ENCODE measurements around the gene TEX54. TPM values are rescaled to one million over a fixed set of nuclear protein-coding genes. Genes with fewer than 3 reads are reported as not detected.

Gene TEX54
- total and polyA plus RNA-seq, 8 donors: 0.65 TPM; not detected in 7

- Histone ChIP-seq H3K36me3 (peaks cover 10 to 61% (median 39%) of the 10 kb centered on the region in 3 donors), H3K9me3 (no peaks in the 10 kb centered on the region), H3K4me3 (no peak overlapping the region), H3K27ac (no peak overlapping the region), H3K4me1 (peaks cover 0 to 15% (median 0%) of the 10 kb centered on the region in 3 donors), H3K27me3 (no peaks in the 10 kb centered on the region)
- WGBS, 2 donors: 84 to 87% methylated on average over 4 of the region's 4 CpGs
- TF ChIP-seq CTCF (IDR thresholded peaks at IDR 0.05): no peak
- intact Hi-C loops (cut with DNase I): no loop called here
- DNase-seq: no peak
- no peak for ATAC-seq
- FAIRE-seq: no peak
Measured at GRCh38 chr11:62801071-62801470, 31.6 kb downstream of the TEX54 start.

- Histone ChIP-seq H3K36me3 (peaks cover 10 to 74% (median 50%) of the 10 kb centered on the region in 3 donors), H3K4me1 (peaks cover 0 to 14% (median 0%) of the 10 kb centered on the region in 3 donors), H3K9me3 (no peaks in the 10 kb centered on the region), H3K4me3 (no peak overlapping the region), H3K27me3 (no peaks in the 10 kb centered on the region), H3K27ac (no peak overlapping the region)
- no peak for FAIRE-seq
- intact Hi-C loops (cut with DNase I): no loop called here
- no peak for TF ChIP-seq CTCF (IDR thresholded peaks at IDR 0.05)
- no peak for ATAC-seq
- peak in 1 of 6 donors; percentile 71 for DNase-seq
- 92 to 96% methylated on average over 10 of the region's 10 CpGs for WGBS, 2 donors
Measured at GRCh38 chr11:62799486-62799885, 33.2 kb downstream of the TEX54 start.

GRCh38 chr11:62796281-62796680 lies 36.4 kb downstream of the TEX54 start:
- ATAC-seq (no peak), DNase-seq (peak in 1 of 6 donors; percentile 12), FAIRE-seq (no peak)
- TF ChIP-seq CTCF (IDR thresholded peaks at IDR 0.05): no peak
- intact Hi-C loops (cut with DNase I): no loop called here
- H3K27ac ChIP-seq: no peak overlapping the region
- no peak overlapping the region for H3K4me3 ChIP-seq
- peaks cover 10 to 73% (median 45%) of the 10 kb centered on the region in 3 donors for H3K36me3 ChIP-seq
- no peaks in the 10 kb centered on the region for H3K9me3 ChIP-seq
- WGBS, 2 donors: 82 to 84% methylated on average over 7 of the region's 7 CpGs
- no peaks in the 10 kb centered on the region for H3K27me3 ChIP-seq
- H3K4me1 ChIP-seq: peaks cover 3 to 7% (median 6%) of the 10 kb centered on the region in 3 donors

GRCh38 chr11:62794201-62794775 lies 38.4 kb downstream of the TEX54 start:
- no peak overlapping the region for H3K4me3 ChIP-seq
- no peak overlapping the region for H3K27ac ChIP-seq
- 89 to 90% methylated on average over 8 of the region's 8 CpGs for WGBS, 2 donors
- H3K36me3 ChIP-seq: peaks cover 0 to 53% (median 30%) of the 10 kb centered on the region in 3 donors
- no peaks in the 10 kb centered on the region for H3K9me3 ChIP-seq
- peak in 1 of 6 donors; percentile 10 for DNase-seq
- no peaks in the 10 kb centered on the region for H3K27me3 ChIP-seq
- TF ChIP-seq CTCF (IDR thresholded peaks at IDR 0.05): no peak
- peaks cover 7 to 13% (median 12%) of the 10 kb centered on the region in 3 donors for H3K4me1 ChIP-seq
- no peak for ATAC-seq
- FAIRE-seq: no peak
- intact Hi-C loops (cut with DNase I): no loop called here

GRCh38 chr11:62792202-62792575 lies 40.5 kb downstream of the TEX54 start:
- Histone ChIP-seq H3K27ac (peak overlapping the region in 3 of 4 donors; percentile 71 to 79 (median 72)), H3K9me3 (no peaks in the 10 kb centered on the region), H3K4me3 (peak overlapping the region in 3 of 4 donors; percentile 85 to 96 (median 90)), H3K27me3 (no peaks in the 10 kb centered on the region), H3K4me1 (peaks cover 7 to 23% (median 19%) of the 10 kb centered on the region in 3 donors), H3K36me3 (peaks cover 0 to 32% (median 30%) of the 10 kb centered on the region in 3 donors)
- ATAC-seq: peak in 3 of 4 donors; percentile 0 to 4 (median 1)
- TF ChIP-seq CTCF (IDR thresholded peaks at IDR 0.05): no peak
- 23 to 26% methylated on average over 11 of the region's 11 CpGs for WGBS, 2 donors
- FAIRE-seq: no peak
- peak in 1 of 6 donors; percentile 56 for DNase-seq
- intact Hi-C loops (cut with DNase I): no loop called here
